WERI-Rb-1 (cell line): ENCODE measurements around the gene CMKLR1.

Experiments
- DNase-seq: peaks from one replicate; pipeline ENCODE4 v3.0.0-alpha.2; 2020
- H3K27ac ChIP-seq: fragments of 250-450 bp; sonication (Bioruptor Pico); 2 replicates; pipeline ENCODE4 v1.5.1; 2020; ENCODE audit warnings: mild to moderate bottlenecking, moderate library complexity
- H3K27me3 ChIP-seq: fragments of 250-450 bp; sonication (Bioruptor Pico); 2 replicates; pipeline ENCODE4 v1.5.1; 2021; ENCODE audit warnings: mild to moderate bottlenecking, low read depth, moderate library complexity; ENCODE audit not compliant: insufficient read depth, severe bottlenecking
- H3K36me3 ChIP-seq: fragments of 250-450 bp; sonication (Bioruptor Pico); 2 replicates; pipeline ENCODE4 v1.5.1; 2020; ENCODE audit warnings: mild to moderate bottlenecking, moderate library complexity
- H3K4me3 ChIP-seq: 2 replicates; pipeline ENCODE4 v1.5.1; 2011; ENCODE audit warnings: low read depth, mild to moderate bottlenecking, control low read depth, low read length
- H3K9me3 ChIP-seq: fragments of 250-450 bp; sonication (Bioruptor Pico); 2 replicates; pipeline ENCODE4 v1.5.1; 2021; ENCODE audit warnings: mild to moderate bottlenecking, moderate library complexity; ENCODE audit not compliant: severe bottlenecking
- CTCF ChIP-seq: IDR thresholded peaks from 2 replicates; pipeline ENCODE4 v1.5.1; 2011; ENCODE audit warnings: low read depth, mild to moderate bottlenecking, control low read depth, inconsistent platforms, low read length

Gene CMKLR1

GRCh38 chr12:108319277-108320234 is 19.6 kb downstream of the CMKLR1 start:
- no peak for TF ChIP-seq CTCF
- no peaks in the 10 kb centered on the region for H3K9me3 ChIP-seq
- DNase-seq = no peak
- no peak overlapping the region for H3K4me3 ChIP-seq
- H3K36me3 ChIP-seq = no peaks in the 10 kb centered on the region
- H3K27me3 ChIP-seq = peaks cover 23% of the 10 kb centered on the region
- H3K27ac ChIP-seq = no peak overlapping the region

DNA sequence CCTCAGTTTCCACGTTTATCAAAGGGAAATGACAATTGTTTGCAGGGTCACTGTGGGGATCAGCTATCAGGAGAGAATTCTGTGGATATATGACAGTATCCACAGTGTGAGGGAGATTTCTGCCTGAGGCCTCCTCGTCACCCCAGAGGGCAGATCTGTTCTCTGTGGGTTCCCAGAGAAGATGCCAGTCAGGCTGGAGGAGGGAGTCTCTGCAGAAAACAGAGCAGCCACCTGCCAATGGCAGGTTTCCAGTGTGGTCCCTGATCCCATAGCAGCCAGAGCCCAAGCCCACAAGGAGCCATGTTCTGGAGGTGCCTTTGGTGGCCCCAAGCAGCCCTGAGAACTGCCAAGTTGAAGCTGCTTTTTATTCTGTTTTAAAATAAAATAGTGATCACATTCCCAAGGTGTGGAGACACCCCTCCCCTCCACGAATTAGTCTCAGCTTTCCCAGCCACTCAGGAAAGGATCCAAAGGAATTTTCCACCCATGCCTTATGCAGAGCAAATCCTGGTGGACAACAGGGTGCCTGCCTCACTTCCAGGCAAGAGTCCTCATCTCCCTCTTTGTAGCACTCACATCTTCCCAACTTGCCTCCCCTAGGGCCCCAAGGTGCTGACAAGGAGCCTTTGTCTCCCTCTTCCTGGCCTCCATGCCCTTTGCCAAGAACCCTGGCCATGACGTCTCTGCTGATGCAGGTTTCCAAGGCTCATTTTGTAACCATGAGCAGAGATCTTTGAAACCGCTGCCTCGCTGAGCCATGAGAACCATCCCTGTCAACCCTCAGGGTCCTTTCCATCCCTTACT is 20.4 kb downstream of the CMKLR1 start:
- DNase-seq = no peak
- no peak for TF ChIP-seq CTCF
- Histone ChIP-seq H3K9me3 (no peaks in the 10 kb centered on the region), H3K27ac (no peak overlapping the region), H3K27me3 (peaks cover 23% of the 10 kb centered on the region), H3K36me3 (no peaks in the 10 kb centered on the region), H3K4me3 (no peak overlapping the region)

DNA sequence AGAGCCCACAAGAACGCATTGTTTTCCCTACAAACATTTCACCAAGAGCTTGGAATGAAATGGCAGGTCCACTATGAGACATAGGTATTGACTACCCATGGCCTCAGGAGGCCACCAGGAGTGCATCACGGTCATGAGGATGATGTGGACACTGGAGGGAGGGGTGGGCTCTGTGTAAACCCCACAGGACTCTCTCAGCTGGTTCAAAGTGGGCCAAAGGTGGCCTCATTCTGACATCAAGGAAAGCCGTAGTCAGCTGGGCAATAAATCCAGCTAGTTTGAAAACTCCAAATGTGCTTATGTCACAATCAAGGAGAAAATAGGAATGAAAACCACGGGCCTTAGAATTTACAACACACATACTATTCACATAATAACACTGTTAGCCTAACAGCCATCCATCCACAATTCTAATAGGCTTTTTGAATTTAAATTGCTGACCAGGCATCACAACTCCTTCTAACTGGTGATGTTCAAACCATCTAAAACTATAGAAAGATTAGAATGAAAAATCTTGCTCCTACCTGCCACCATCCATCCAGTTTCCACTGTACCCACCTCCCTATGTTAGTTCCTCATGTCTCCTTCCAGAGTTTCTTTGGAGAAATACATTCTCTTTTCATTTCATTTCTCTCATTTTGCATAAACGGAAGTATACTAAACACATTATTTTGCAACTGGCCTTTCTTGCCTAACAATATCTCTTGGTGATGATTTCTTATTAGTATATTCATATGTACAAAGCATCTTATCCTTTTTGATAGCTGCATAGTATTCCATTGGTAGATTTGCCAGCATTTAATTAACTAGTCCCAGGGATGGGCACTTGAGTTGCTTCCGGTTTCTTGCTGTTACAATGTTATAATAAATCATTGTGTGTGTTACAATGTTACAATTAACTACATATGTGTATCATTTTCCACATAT is 21.5 kb downstream of the CMKLR1 start:
- H3K4me3 ChIP-seq = no peak overlapping the region
- TF ChIP-seq CTCF = no peak
- H3K9me3 ChIP-seq = no peaks in the 10 kb centered on the region

DNA sequence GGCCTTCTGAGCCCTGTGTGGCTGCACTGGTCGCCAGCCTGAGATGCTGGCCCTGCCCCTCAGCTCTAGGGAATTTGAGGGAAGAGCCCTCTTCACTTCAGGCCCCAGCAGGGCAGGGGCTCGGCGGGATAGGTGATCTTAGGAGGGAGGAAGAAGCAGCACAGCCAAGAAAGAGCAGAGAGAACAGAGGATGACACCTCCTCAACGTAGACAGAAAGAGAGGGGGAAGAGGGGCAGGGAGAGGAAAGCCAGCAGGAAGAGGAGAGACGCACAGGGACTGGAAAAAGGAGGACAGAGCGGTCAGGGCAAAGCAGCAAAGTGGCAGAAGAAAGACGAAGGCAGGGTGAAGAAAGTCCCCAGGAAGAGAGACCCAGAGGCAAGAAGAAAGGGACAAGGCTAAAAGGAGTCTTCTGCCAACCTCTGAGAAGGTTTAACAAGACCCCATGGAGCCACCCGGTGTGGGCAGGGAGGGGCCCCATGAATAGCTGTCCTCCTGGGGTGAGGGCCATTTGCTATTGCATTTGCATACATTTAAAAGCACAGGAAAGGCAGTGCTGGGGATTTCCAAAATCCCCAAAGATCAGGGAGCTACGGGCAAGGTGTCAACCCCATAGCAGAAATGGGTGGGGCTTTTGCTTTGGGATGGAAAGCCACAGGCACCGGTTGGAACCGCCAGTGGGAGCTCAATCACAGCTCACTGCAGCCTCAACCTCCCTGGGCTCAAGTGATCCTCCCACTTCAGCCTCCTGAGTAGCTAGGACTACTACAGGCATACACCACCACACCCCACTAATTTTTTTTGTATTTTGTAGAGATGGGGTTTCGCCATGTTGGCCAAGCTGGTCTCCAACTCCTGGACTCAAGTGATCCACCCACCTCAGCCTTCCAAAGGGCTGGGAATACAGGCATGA is 22.7 kb downstream of the CMKLR1 start:
- no peak for TF ChIP-seq CTCF
- no peaks in the 10 kb centered on the region for H3K9me3 ChIP-seq
- no peak overlapping the region for H3K4me3 ChIP-seq
- no peak overlapping the region for H3K27ac ChIP-seq
- no peaks in the 10 kb centered on the region for H3K36me3 ChIP-seq
- no peak for DNase-seq
- peaks cover 11% of the 10 kb centered on the region for H3K27me3 ChIP-seq

More for the DNA sequence above, 21.5 kb downstream of the CMKLR1 start:
- DNase-seq = no peak
- peaks cover 15% of the 10 kb centered on the region for H3K27me3 ChIP-seq
- H3K36me3 ChIP-seq = no peaks in the 10 kb centered on the region
- no peak overlapping the region for H3K27ac ChIP-seq
